ENCODE results near the gene TLR8. TPM values are rescaled to one million over a fixed set of nuclear protein-coding genes. Genes with fewer than 3 reads are reported as not detected.

Gene TLR8
- total RNA-seq, result not detected in 2 replicates

GRCh38 chrX:12906046-12906761, at the start of gene TLR8:
TSS of gene TLR8 (plus strand) at chrX:12906620. CDS start at chrX:12906707, 87 bp downstream.

GRCh38 chrX:12866451-12867377, 39.7 kb upstream of the TLR8 start, which contains the start of gene TLR7:
TSS of gene TLR7 (plus strand) at chrX:12867072. CDS start at chrX:12867579, 507 bp downstream.

Other genes with a start within 250 kb of the TLR8 start
- gene PRPS2, start 115.2 kb upstream of the TLR8 start, total RNA-seq, result 44.1 and 44.7 TPM in 2 replicates
- gene TLR7, start 39.5 kb upstream of the TLR8 start, total RNA-seq, result not detected in 2 replicates
- gene TMSB4X, start 68.5 kb downstream of the TLR8 start, total RNA-seq, result 5,169 and 6,786 TPM in 2 replicates
- 0.86 TPM in 1 of 2 replicates, not detected in the other for gene FAM9C, start 138.0 kb downstream of the TLR8 start, total RNA-seq

All from myometrial cell (primary cell).